ENCODE data around the gene TMEM248.

TMEM248 gene

GRCh38 chr7:67006965-67007364 lies 85.9 kb downstream of the TMEM248 start:
- DNase-seq: no peak
